Nucleus accumbens (tissue), 56 donors: ENCODE data around the gene GDPD5.
"Not testable (repeated sequence)": the region's sequence is repeated elsewhere in the genome, so short reads cannot be mapped to it uniquely, and the experiment has no call there.

Experiments used
- DNase-seq, 56 donors: peaks; one replicate each; lab custom pipeline; 2025; lab: John Stamatoyannopoulos, UW

The GDPD5 gene

DNA sequence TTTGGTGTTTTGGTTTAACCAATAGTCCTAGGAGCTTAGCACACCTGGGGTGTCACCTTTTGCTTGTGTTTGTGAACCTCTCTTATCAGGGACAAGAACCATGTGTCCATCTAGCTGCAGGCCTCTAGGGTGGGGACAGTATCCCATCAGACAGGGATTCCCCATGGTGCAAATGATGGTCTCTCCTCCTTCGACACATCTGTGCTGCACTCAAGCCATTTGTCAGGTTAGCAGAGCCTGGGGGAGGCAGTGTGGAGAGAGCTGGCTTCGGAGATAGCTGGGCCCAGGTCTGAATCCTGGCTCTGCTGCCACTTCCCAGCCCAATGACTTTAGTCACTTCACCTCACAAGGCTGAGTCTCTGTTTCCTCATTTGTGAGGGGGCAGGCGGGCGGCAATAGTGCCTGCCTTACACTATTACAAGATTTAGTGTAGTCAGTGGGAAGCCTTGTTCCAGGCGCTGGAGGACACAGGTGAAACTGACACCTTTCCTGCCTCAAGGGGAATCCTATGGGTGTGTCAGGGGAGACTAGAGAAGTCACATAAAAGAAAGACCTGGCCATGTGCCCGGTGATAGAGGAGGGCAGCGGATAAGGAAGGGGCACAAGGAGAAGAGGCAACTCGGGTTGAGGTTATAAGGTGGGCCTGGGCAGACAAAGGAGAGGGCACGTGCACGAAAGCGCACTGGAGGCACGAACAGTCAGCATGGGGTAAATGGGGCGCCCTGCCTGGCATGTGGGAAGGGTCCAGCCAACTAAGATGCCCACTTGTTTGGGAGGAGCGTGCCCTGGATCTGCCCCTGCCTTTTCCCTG is 105.3 kb downstream of the GDPD5 start:
- no peak for DNase-seq

DNA sequence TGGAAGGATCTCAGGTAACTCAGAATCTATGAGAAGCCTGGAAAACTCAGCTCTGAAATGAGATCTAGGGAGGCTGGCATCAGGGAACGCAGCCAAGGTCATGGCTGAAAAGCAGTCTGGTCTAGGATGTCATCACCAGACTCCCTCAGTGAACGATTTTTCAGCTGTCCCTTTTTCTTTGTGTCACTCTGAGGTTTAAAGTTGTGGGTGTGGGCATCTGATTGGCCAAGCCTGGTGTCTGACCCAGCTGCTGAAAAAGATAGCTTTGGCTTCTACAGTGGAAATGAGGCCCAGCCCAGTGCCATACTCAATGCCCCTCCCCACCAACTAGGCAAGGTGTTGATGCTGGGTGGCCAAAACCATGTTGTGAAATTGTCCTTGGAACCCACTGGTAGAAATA is 111.9 kb downstream of the GDPD5 start:
- DNase-seq: no peak

DNA sequence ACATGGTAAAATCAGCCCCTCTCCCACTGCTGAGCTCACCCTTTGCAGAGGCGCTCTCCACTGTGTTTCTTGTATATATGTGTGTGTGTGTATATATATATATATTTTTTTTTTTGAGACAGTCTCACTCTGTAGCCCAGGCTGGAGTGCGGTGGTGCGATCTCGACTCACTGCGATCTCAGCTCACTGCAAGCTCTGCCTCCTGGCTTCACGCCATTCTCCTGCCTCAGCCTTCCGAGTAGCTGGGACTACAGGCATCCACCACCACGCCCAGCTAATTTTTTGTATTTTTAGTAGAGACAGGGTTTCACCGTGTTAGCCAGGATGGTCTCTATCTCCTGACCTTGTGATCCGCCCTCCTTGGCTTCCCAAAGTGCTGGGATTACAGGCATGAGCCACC is 112.6 kb downstream of the GDPD5 start:
- not testable (repeated sequence) for DNase-seq

DNA sequence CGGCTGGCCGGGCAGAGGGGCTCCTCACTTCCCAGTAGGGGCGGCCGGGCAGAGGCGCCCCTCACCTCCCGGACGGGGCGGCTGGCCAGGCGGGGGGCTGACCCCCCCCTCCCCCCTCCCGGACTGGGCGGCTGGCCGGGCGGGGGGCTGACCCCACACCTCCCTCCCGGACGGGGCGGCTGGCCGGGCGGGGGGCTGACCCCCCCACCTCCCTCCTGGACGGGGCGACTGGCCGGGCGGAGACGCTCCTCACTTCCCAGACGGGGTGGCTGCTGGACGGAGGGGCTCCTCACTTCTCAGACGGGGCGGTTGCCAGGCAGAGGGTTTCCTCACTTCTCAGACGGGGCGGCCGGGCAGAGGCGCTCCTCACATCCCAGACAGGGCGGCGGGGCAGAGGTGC is 115.8 kb downstream of the GDPD5 start:
- DNase-seq: not testable (repeated sequence)

DNA sequence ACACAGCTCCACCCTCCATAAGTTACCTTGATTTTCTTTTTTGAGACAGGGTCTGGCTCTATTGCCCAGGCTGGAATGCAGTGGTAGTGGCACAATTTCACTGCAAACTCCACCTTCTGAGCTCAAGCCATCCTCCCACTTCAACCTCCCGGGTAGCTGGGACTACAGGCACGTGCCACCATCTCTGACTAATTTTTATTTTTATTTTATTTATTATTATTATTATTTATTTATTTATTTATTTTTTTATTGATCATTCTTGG is 116.9 kb downstream of the GDPD5 start:
- DNase-seq: no peak

DNA sequence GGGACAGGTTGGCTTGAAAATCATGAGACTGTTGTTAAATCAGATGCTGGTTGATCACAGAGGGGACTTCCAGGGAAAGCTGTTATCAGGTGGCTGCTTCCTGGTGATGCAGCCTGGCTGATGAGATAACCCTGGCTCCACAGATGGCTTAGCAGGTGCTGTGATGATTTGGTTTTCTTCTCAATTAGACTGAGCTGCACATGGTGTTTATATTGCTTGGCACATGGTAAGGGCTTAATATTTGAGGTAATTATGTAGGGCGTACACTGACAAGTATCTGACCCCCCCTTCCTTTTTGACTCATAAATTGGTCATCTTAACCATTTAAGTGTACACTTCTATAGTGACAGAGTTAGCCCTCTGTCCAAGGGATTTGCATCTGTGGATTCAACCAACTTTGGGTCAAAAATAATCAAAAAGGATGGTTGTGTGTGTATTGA is 119.4 kb downstream of the GDPD5 start:
- no peak for DNase-seq

DNA sequence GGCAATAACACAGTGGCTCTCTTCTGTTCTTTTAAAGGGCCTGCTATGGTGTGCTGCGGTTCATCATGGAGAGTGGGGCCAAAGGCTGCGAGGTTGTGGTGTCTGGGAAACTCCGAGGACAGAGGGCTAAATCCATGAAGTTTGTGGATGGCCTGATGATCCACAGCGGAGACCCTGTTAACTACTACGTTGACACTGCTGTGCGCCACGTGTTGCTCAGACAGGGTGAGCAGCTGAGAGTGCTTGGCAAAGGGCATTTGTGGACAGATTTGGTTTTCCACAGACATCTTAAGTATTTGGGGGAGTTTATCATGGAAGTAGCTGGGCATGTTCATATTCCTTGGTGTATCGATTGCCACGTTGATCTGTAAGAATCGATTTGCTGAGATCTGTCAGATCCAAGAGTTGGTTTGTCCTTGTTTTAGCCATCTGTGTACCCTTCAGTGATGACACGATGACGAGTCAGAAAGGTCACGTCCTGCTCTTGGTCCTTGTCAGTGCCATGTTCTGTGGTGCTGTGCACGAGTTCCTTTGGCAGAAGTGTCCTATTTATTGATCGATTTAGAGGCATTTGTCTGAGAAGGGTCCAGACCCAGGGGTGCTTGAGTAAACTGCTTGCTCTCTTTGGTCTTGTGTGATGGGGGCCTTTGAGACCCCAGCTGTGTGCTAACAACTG is 121.6 kb downstream of the GDPD5 start:
- no peak for DNase-seq

DNA sequence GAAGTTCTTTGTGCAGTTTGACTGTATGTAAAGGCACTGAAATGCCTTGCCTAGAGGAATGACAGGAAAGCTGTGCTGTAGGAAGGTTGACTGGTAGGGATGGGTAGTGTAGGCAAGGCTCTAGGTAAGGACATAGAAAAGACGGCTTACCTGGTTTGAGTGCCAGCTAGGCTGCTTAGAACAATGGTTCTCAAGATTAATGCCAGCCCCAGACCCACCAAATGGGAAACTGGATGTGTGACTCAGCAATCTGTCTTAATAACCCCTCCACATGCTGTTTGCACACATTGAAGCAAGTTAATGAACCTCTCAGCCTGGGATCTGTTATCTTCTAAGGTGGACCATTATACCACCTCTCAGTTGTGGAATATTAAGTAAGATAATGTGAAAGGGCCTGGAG is 122.7 kb downstream of the GDPD5 start:
- no peak for DNase-seq

DNA sequence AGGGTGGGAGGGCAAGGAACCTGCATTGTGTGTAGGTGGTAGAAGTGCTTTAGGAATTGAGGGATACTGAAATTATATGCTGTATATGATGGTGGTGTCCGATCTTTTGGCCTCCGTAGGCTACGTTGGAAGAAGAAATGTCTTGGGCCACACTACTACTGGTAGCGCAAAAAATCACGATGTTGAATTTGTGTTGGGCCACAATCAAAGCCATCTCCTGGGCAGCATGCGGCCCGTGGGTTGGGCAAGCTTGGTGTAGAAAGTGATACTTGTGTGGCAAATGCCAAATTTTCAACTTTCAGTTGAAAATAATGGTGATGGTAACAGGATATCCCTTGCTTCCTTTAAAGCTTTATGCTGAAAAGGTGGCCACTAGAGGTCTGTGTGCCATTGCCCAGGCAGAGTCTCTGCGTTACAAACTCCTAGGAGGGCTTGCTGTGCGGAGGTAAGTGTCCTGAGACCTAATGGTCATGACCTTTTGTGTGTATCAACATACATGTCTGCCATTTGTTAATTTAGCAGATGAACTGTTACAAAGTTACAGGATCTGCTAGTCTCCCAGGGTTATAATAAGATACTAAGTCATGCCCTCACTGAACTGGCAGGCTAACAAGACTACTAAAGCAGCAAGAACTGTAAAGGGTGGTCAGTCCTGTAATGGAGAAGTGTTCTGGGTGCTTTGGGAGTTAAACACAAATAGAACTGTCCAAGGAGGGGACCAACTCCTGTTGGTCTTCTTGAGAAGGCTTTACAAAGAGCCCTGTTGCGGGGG is 123.6 kb downstream of the GDPD5 start:
- DNase-seq: no peak

DNA sequence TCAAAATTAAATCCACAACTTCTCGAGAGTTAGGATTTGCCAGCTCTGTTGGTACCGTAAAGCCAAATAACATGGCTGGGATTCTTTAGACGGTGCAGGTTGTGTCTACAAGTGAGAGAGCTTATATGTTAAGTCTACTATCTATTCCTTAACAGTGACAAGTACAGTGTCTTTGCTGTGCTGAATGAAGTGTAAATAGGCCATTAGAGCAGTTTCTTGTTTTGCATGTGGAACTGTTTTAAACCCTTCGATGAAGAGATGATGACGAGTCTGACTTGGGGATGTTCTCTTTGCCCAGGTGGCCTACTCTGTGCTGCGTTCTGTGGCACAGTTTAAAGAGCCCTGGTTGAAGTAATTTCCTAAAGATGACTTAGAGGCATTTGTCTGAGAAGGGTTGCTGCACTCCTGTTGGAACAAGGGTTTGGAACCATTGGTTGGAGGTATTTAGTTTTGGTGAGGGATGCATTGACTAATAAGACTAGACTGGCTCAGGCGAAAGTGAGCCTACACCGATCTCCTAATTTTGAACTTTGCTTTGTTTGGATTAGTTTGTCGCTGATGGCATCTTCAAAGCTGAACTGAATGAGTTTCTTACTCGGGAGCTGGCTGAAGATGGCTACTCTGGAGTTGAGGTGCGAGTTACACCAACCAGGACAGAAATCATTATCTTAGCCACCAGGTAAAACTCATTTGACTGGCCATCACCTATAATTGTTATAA is 125.4 kb downstream of the GDPD5 start:
- no peak for DNase-seq

DNA sequence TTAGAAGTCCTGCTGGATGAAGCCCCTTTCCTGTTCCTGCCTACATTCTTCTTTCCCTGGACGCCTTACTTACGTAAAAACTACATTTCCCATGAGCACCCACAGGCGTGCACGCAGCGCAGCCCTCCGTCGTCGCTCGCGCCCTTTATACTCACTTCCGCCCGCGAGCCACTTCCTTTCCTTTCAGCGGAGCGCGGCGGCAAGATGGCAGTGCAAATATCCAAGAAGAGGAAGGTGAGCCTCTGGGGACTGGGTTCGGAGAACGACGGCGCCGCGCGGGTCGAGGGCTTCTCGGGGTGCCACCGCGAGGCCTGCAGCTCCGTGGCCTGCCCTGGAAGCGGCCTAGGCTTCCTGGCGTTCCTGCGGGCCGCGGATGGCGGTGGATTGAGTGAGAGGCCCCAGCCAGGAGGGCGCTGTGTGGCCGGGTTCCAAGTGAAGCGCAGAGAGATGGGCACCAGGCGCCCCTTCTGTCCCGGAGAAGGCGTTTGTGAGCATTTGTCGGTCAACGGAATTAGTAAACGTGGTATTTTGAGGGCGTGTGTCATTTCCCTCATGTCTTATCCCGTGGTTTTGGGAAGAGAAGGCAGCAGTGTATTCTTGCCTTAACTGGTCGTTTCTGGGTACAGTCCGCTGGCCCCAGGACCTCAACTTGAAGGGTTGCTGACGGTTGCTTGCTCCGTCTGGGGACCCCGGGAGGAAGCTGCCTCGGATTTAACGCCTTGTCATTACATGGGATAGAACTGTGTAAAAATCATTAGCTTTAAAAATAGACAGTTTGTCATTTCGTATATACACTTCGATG is 126.2 kb downstream of the GDPD5 start, which contains the start of gene RPS3:
Gene RPS3, plus strand, starts transcription at position 175 of the 802 bp plus-strand sequence. Its CDS starts 30 bp downstream, at position 205.
- DNase-seq: peak; percentile 53 to 96 (median 86)

DNA sequence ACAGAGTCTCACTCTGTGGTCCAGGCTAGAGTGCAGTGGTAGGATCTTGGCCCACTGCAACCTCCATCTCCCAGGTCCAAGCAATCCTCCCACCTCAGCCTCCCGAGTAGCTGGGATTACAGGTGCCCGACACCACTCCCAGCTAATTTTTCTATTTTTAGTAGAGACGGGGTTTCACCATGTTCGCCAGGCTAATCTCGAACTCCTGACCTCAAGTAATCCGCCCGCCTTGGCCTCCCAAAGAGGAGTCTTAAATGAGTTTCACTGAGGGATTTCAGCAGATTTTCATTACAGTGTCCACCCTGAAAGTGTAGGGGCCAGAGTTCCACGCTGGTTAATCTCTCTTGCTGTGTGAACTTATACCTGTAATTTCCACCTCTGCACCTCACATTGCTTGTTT is 126.8 kb downstream of the GDPD5 start:
- DNase-seq: no peak

DNA sequence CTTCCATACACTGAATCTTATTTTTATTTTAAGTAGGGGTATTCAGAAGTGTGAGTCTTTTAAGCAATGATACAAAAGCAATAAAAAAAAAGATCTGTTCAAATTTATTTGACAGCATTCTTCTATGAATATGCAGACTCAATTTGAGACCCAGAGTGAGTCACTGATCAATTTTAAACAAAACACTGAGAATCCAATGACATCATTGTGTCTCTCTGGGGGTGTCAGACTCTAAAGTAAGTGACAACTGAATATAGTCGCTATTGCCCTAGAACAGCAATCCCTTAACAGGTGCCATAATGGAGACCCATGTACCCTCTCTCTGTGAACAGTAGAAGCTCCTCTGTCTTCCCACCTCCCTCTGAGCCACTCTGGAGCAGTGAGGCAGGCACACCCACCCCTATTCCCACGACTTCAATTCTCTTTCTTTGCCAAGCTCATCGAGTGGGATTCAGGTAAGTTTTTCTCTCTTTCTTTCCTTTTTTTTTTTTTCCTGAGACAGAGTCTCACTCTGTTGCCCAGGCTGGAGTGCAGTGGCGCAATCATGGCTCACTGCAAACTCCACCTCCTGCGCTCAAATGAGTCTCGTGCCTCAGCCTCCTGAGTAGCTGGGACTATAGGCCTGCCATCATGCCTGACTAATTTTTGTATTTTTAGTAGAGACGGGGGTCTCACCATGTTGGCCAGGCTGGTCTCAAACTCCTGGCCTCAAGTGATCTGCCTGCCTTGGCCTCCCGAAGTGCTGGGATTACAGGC is 131.5 kb downstream of the GDPD5 start:
- peak in 15 of 56 donors; percentile 0 to 53 (median 24) for DNase-seq

DNA sequence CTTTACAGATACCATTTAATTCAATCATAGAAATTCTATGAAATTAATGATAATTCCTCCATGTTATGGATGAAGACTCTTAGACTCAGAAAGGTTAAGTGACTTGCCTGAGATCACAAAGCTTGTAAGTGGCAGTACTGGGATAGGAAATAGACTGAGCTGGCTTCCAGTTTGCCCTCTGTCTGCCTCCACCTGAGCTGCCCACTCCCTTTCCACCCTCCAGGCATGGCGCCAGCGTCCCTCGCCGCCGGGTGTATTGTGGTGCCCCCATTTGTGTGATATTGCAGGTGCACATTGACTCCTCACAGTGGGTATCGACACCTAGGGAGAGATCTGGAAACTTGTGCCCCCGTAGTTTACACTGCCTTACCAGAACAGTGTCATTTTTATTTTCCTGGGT is 135.8 kb downstream of the GDPD5 start:
- no peak for DNase-seq

DNA sequence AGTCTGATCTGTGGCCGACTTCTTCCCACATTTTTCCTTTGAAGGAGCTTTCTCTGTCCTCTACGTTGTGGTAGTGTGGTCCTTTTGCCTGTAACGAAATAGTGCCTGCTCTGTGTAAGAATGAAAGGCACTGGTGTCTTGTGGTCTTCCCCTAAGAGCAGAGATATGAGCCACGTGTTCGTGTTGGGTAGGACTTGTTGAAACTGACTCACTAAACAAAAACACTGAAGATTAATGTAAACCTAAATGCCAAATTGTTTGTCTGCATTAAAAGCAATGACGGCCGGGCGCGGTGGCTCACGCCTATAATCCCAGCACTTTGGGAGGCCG is 136.5 kb downstream of the GDPD5 start:
- DNase-seq: no peak

DNA sequence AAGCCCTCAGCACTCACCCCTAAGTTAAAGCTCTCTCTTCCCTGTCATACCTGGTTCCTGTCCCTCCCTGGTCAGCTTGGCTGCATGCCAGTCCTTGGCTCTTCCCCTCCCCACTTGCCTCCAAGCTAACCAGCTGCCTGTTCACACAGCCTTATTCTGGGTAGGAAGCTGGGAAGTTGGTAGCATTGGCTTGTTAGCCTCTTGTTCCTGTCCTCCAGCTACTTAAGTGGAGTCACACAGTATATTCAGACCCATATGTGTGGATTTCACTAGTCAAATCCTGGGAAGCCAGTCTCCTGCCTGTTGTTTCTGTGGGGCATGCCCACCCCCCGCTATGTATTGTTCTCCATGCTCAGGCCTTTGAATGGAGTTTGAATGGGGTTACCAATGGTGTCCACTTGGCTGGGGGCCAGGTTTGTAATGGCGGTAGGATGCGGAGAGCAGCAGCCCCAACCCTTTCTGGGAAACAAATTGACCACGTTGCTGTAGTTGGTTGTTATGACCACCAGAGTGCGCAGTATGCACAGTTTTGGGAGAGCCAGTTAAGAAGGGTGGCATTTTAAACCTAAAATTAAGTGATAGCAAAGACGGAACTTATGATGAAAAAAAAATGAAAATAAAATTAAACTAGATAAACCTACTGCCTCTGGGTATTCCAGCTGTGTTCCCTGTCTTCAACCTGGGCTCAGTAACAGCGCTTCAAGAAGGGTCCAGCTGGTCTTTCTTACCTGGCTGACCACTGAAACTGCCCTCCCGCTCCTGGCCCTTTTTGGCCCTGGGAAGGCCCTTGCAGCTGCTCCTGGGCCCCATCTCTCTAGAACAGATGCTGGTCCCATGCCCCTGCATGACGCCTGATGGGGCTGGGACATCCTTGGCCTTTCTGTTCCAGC is 137.1 kb downstream of the GDPD5 start:
- peak in 46 of 56 donors; percentile 7 to 76 (median 37) for DNase-seq

DNA sequence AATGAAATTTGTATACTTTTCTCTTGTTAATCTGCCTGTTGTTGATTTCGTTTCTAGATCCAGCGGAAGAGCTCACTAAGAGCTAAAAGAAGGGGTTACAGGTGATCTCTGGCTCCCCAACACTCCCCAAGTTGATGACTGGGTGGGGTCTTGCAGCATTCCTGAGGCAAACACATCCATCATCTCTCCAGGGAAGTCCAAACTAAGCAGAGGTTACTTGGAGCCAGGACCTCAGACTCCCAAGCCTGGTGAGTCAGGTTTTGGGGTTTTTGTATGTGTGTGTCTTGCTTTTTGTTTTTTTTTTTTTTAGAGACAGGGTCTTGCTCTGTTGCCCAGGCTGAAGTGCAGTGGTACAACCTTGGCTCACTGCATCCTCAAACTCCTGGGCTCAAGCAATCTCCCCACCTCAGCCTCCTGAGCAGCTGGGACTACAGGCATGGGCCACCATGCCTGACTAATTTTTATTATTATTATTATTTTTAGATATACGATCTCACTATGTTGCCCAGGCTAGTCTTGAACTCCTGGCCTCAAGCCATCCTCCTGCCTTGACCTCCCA is 137.9 kb downstream of the GDPD5 start:
- no peak for DNase-seq
